ENCODE results near the gene ASAP2.

Gene ASAP2

DNA sequence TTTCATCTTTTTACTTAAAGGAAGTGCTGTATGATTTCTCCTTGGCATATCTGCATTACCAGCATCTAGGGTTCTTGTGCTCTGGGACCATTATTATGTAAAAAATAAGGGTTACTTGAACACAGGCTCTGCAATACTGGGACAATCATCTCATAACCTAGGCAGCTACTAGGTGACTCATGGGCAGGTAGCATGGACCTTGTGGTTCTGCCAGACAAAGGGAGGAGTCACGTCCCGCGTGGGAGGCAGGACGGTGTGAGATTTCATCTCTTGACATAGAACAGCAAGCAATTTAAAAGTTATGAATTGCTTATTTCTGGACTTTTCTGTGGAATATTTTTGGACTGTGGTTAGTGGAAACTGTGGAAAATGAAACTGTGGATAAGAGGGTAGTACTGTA, 34.1 kb downstream of the ASAP2 start:
- no peak overlapping the region for H3K4me3 ChIP-seq (ENCODE audit: control insufficient read depth, low read depth, low read length)
- TF ChIP-seq, protein P1, sequence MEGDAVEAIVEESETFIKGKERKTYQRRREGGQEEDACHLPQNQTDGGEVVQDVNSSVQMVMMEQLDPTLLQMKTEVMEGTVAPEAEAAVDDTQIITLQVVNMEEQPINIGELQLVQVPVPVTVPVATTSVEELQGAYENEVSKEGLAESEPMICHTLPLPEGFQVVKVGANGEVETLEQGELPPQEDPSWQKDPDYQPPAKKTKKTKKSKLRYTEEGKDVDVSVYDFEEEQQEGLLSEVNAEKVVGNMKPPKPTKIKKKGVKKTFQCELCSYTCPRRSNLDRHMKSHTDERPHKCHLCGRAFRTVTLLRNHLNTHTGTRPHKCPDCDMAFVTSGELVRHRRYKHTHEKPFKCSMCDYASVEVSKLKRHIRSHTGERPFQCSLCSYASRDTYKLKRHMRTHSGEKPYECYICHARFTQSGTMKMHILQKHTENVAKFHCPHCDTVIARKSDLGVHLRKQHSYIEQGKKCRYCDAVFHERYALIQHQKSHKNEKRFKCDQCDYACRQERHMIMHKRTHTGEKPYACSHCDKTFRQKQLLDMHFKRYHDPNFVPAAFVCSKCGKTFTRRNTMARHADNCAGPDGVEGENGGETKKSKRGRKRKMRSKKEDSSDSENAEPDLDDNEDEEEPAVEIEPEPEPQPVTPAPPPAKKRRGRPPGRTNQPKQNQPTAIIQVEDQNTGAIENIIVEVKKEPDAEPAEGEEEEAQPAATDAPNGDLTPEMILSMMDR (IDR thresholded peaks at IDR 0.05; ENCODE audit: control insufficient read depth, insufficient read depth, low read depth, low read length, missing control alignments): no peak
- DNase-seq (ENCODE audit: low read depth): no peak

DNA sequence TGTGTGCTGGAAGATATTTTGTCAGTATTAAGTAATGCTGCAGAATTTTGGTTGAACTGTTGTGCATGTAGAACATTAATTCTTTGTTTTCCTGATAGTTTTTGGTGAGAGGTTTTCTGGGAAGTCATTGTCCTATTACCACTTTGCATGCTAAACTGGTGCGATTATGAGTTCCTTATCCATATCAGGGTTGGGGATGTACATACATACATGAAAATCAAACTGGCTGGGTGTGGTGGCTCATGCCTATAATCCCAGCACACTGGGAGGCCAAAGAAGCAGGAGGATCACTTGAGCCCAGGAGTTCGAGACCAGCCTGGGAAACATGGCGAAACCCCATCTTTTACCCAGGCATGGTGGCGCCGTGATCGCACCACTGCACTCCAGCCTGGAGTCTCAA, 34.6 kb downstream of the ASAP2 start:
- TF ChIP-seq, protein P1 (IDR thresholded peaks at IDR 0.05; ENCODE audit: control insufficient read depth, insufficient read depth, low read depth, low read length, missing control alignments): no peak
- no peak for DNase-seq (ENCODE audit: low read depth)
- no peak overlapping the region for H3K4me3 ChIP-seq (ENCODE audit: control insufficient read depth, low read depth, low read length)

DNA sequence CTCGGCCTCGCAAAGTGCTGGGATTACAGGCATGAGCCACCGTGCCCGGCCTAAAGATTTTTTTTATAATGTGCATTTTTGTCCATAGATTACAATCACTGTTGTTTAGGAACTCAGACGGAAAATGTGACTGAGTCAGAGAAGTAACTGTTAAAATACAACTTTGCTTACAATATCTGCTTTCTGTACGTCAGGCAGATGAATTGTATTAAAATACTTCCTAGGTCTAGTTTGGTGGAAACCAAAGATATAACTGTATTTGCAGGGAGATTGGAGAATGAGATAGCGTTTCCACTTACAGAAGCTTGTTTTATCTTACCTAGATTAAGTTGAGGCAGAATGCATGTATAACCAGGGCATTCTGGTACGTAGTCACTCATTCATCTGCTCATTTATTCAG, 36.7 kb downstream of the ASAP2 start:
- H3K4me3 ChIP-seq (ENCODE audit: control insufficient read depth, low read depth, low read length): no peak overlapping the region
- DNase-seq (ENCODE audit: low read depth): no peak

DNA sequence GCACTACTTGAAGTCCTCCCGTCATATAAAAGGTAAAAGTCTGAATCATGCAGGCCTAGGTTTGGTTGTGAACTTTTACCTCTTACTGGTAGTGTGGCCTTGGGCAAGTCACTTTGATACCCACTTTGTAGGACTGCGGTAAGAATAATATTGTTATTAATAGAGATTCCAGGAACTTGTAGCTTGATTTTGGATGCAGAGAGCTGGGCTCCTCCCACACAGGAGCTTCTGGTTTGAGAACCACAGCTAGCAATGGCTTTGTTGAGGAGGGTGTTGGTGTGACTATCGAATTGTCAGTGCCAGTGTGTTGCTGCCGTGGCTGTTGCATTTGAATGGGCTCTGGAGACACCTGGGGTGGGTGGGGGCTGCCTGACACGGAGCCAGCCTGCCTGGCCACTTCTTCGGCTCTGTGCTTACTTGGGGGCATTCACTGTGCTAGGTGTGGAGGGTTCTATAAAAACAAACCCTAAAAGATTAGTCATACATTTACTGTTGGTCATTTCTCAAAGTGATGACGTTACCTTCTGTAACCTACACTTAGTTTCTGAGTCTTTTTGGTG, 38.5 kb downstream of the ASAP2 start:
- DNase-seq (ENCODE audit: low read depth): no peak
- H3K4me3 ChIP-seq (ENCODE audit: control insufficient read depth, low read depth, low read length): no peak overlapping the region
- TF ChIP-seq, protein P1 (IDR thresholded peaks at IDR 0.05; ENCODE audit: control insufficient read depth, insufficient read depth, low read depth, low read length, missing control alignments): no peak

More for the DNA sequence above, 36.7 kb downstream of the ASAP2 start:
- TF ChIP-seq, protein P1 (IDR thresholded peaks at IDR 0.05; ENCODE audit: control insufficient read depth, insufficient read depth, low read depth, low read length, missing control alignments): no peak

DNA sequence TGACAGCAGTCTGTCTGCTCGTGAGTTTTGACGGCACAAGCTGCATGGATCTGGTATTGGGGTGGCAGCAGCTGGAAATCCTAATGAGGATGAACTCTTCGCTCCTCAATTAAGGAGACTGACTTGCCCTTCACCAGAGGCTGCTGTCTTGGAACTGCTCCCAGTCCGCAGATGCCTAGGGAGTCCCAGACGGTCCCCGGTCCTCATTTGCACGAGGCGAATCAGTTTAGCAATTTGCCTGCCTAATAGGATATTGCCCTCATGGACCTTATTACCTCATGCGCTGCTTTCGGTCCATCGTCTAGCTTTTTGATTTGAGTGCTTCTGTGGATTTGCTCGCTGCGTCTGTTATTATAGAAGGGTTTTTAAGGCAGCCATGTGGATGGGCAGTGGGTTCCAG, 40.6 kb downstream of the ASAP2 start:
- DNase-seq (ENCODE audit: low read depth): no peak
- TF ChIP-seq, protein P1 (IDR thresholded peaks at IDR 0.05; ENCODE audit: control insufficient read depth, insufficient read depth, low read depth, low read length, missing control alignments): no peak
- H3K4me3 ChIP-seq (ENCODE audit: control insufficient read depth, low read depth, low read length): no peak overlapping the region

DNA sequence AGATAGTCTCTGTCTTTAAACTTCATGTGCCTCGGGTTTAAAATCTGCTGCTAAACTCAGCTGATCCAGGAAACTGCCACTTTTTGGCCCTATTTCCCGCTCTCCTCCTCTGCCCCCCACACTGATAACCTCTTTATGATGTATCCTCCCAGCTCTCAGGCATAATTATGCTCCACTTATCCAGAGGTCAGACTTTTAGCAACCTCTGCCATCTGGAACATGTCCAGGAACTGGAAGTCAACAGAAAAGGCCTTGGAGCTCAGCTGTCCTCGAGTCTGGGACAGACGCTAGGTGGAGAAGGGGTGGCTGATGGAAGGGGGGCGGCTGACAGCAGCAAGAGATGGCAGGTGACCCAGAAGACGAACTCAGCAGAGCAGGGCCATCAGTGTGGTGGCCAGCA, 41.2 kb downstream of the ASAP2 start:
- no peak overlapping the region for H3K4me3 ChIP-seq (ENCODE audit: control insufficient read depth, low read depth, low read length)
- TF ChIP-seq, protein P1 (IDR thresholded peaks at IDR 0.05; ENCODE audit: control insufficient read depth, insufficient read depth, low read depth, low read length, missing control alignments): no peak
- DNase-seq (ENCODE audit: low read depth): no peak

DNA sequence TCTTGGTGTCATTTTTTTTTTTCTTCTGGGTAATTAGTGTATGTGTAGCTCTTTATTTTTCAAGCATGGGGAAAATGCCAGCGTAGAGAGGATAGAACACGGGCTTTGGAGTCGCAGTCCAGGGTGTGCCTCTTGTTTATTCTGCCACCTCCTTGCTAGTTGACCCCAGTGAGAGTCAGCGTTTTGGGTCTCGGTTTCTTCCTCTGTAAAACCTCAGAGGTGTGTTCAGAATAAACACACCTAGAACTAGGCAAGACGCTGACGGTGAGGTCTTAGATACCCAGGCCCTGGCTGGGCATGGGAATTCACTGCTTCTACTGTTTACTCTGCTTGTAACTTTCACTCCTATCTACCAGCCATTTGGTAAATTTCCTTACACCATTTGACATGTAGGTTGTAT, 41.8 kb downstream of the ASAP2 start:
- no peak overlapping the region for H3K4me3 ChIP-seq (ENCODE audit: control insufficient read depth, low read depth, low read length)
- TF ChIP-seq, protein P1 (IDR thresholded peaks at IDR 0.05; ENCODE audit: control insufficient read depth, insufficient read depth, low read depth, low read length, missing control alignments): no peak
- DNase-seq (ENCODE audit: low read depth): no peak
